GM23338 (cell line): Measurements from ENCODE around the gene MPZL1. TPM values are rescaled to one million over a fixed set of nuclear protein-coding genes. Genes with fewer than 3 reads are reported as not detected.

Experiments used
- ATAC-seq: fragments of 200-7000 bp; cut with Tn5 transposase; 3 replicates; pipeline ENCODE4 v1.9.1; 2020
- DNase-seq: peaks from one replicate; pipeline ENCODE4 v3.0.0-alpha.2; 2015; ENCODE audit warnings: low spot score
- H2AFZ ChIP-seq: fragments of 200-600 bp; sonication (generic); 2 replicates; pipeline ENCODE4 v1.8.0; 2016; ENCODE audit warnings: antibody characterized with exemption, mild to moderate bottlenecking, moderate library complexity
- H3F3A ChIP-seq: fragments of 200-600 bp; sonication (generic); replicated peaks from 2 replicates; pipeline ENCODE4 v1.8.0; 2017; ENCODE audit warnings: antibody characterized with exemption, mixed run types, low read depth
- H3K27ac ChIP-seq: fragments of 200-600 bp; sonication (generic); 2 replicates; pipeline ENCODE4 v1.6.1; 2016; ENCODE audit warnings: low read depth
- H3K27me3 ChIP-seq: fragments of 200-600 bp; sonication (generic); 2 replicates; pipeline ENCODE4 v1.8.0; 2016; ENCODE audit warnings: mild to moderate bottlenecking, mixed run types, moderate library complexity; ENCODE audit not compliant: insufficient read depth
- H3K36me3 ChIP-seq: fragments of 200-600 bp; sonication (generic); 2 replicates; pipeline ENCODE4 v1.8.0; 2016; ENCODE audit warnings: mild to moderate bottlenecking; ENCODE audit not compliant: insufficient read depth
- H3K4me1 ChIP-seq: fragments of 200-600 bp; sonication (generic); 2 replicates; pipeline ENCODE4 v1.8.0; 2016; ENCODE audit warnings: mild to moderate bottlenecking, moderate library complexity; ENCODE audit not compliant: insufficient read depth
- H3K4me2 ChIP-seq: fragments of 200-600 bp; sonication (generic); 2 replicates; pipeline ENCODE4 v1.7.1; 2017; ENCODE audit warnings: mixed run types
- H3K4me3 ChIP-seq: fragments of 200-600 bp; sonication (generic); 2 replicates; pipeline ENCODE4 v1.6.1; 2016; ENCODE audit warnings: mixed run types
- H3K79me2 ChIP-seq: fragments of 200-600 bp; sonication (generic); replicated peaks from 2 replicates; pipeline ENCODE4 v1.8.0; 2017; ENCODE audit warnings: mild to moderate bottlenecking; ENCODE audit not compliant: insufficient read depth
- H3K9me2 ChIP-seq: fragments of 200-600 bp; sonication (generic); 2 replicates; pipeline ENCODE4 v1.8.0; 2017; ENCODE audit not compliant: insufficient read depth
- H4K20me1 ChIP-seq: fragments of 200-600 bp; sonication (generic); replicated peaks from 2 replicates; pipeline ENCODE4 v1.8.0; 2017; ENCODE audit warnings: mild to moderate bottlenecking; ENCODE audit not compliant: insufficient read depth
- H3K27ac Mint-ChIP-seq: 2 replicates; pipeline ENCODE4 v1.8.0; 2020; ENCODE audit warnings: inconsistent platforms, mild to moderate bottlenecking, moderate library complexity, mixed read lengths
- H3K27me3 Mint-ChIP-seq: 3 replicates; pipeline ENCODE4 v1.8.0; 2022; ENCODE audit warnings: low read depth, mild to moderate bottlenecking, moderate library complexity, mixed read lengths, inconsistent platforms; ENCODE audit not compliant: insufficient read depth, poor library complexity
- H3K36me3 Mint-ChIP-seq: 3 replicates; pipeline ENCODE4 v1.8.0; 2021; ENCODE audit warnings: low read depth, mild to moderate bottlenecking, inconsistent platforms, moderate library complexity, mixed read lengths
- H3K4me1 Mint-ChIP-seq: 3 replicates; pipeline ENCODE4 v1.8.0; 2020; ENCODE audit warnings: mild to moderate bottlenecking, inconsistent platforms, mixed read lengths
- H3K4me3 Mint-ChIP-seq: 3 replicates; pipeline ENCODE4 v1.8.0; 2021; ENCODE audit warnings: moderate library complexity, mild to moderate bottlenecking, inconsistent platforms, mixed read lengths
- H3K9me3 Mint-ChIP-seq: 3 replicates; pipeline ENCODE4 v1.8.0; 2020; ENCODE audit warnings: moderate library complexity, mild to moderate bottlenecking, inconsistent platforms, mixed read lengths
- CREB1 ChIP-seq: fragments of 250-450 bp; sonication (Bioruptor Pico); IDR thresholded peaks from 2 replicates; pipeline ENCODE4 v1.5.0; 2020; ENCODE audit warnings: low read depth, mild to moderate bottlenecking, moderate library complexity
- CTCF ChIP-seq, 2 experiments: fragments of 200-600 bp in 1 of 2; sonication (generic) in 1 of 2; conservative IDR thresholded peaks; 2 replicates each; pipeline versions ENCODE4 v1.5.1 to v1.6.1; 2016 to 2017; ENCODE audit warnings: antibody characterized with exemption in 2 of 2, low read depth in 2 of 2, mild to moderate bottlenecking in 2 of 2, moderate library complexity in 1 of 2
- ETS1 ChIP-seq: IDR thresholded peaks from 2 replicates; pipeline ENCODE4 v1.6.1; 2016; ENCODE audit warnings: antibody characterized with exemption
- EZH2 ChIP-seq: fragments of 200-600 bp; sonication (generic); IDR thresholded peaks from one replicate; pipeline ENCODE4 v1.8.0; 2017; ENCODE audit warnings: antibody characterized with exemption, mild to moderate bottlenecking, low read depth; ENCODE audit not compliant: unreplicated experiment
- EZH2phosphoT487 ChIP-seq: fragments of 200-600 bp; sonication (generic); IDR thresholded peaks from one replicate; pipeline ENCODE4 v1.8.1; 2018; ENCODE audit warnings: antibody characterized with exemption; ENCODE audit not compliant: unreplicated experiment
- JUNB ChIP-seq: IDR thresholded peaks from one replicate; pipeline ENCODE4 v1.6.1; 2016; ENCODE audit warnings: antibody characterized with exemption; ENCODE audit not compliant: unreplicated experiment
- NANOG ChIP-seq: IDR thresholded peaks from 2 replicates; pipeline ENCODE4 v1.6.1; 2016; ENCODE audit warnings: antibody characterized with exemption, borderline replicate concordance
- POLR2AphosphoS5 ChIP-seq: IDR thresholded peaks from 2 replicates; pipeline ENCODE4 v1.6.1; 2016; ENCODE audit warnings: antibody characterized with exemption, low read depth
- STAT1 ChIP-seq: IDR thresholded peaks from one replicate; pipeline ENCODE4 v1.6.1; 2016; ENCODE audit warnings: antibody characterized with exemption; ENCODE audit not compliant: unreplicated experiment
- ZNF114 ChIP-seq: fragments of 250-450 bp; sonication (Bioruptor Pico); IDR thresholded peaks from 2 replicates; pipeline ENCODE4 v1.5.0; 2020; ENCODE audit warnings: mild to moderate bottlenecking, moderate library complexity
- ZNF331 ChIP-seq: fragments of 250-450 bp; sonication (Bioruptor Pico); IDR thresholded peaks from 2 replicates; pipeline ENCODE4 v1.5.0; 2020; ENCODE audit warnings: low read depth, mild to moderate bottlenecking, moderate library complexity
- polyA plus RNA-seq: library from polyadenylated mRNA; unstranded; fragments of >200 nt; fragmentation: Nextera tagmentation; extraction: Ambion mirVana; gene quantifications from 2 replicates; pipeline ENCODE4 v1.2.1, GENCODE V29; 2016
- total RNA-seq: library from RNA; depleted of rRNA; stranded (reverse); fragments of >200 nt; shearing (Covaris generic); gene quantifications from 2 replicates; pipeline ENCODE4 v1.2.3, GENCODE V29; 2014
- TF ChIP-seq, protein P1 (sequence below): fragments of 250-450 bp; sonication (Bioruptor Pico); IDR thresholded peaks from 2 replicates; pipeline ENCODE4 v1.5.0; 2020; ENCODE audit warnings: mild to moderate bottlenecking, moderate library complexity
- TF ChIP-seq, protein P2 (sequence below): IDR thresholded peaks from one replicate; pipeline ENCODE4 v1.6.1; 2018; ENCODE audit warnings: antibody characterized with exemption; ENCODE audit not compliant: unreplicated experiment

The MPZL1 gene
- total and polyA plus RNA-seq, 2 experiments from 2014 or later, result 35.1 to 85.1 TPM

- no peak for DNase-seq
- Histone ChIP-seq H2AFZ (no peak overlapping the region), H3F3A (no peaks in the 10 kb centered on the region), H3K4me1 (no peaks in the 10 kb centered on the region), H3K4me3 (no peak overlapping the region), H3K79me2 (no peaks in the 10 kb centered on the region; the same call in 1 of the 2 replicates), H3K9me2 (no peaks in the 10 kb centered on the region), H3K27ac (no peak overlapping the region), H4K20me1 (peaks cover 17% of the 10 kb centered on the region), H3K27me3 (no peaks in the 10 kb centered on the region), H3K36me3 (peaks cover 18% of the 10 kb centered on the region; the same call in 1 of the 2 replicates), H3K4me2 (no peak overlapping the region)
- Mint-ChIP-seq H3K4me3 (no peak overlapping the region), H3K4me1 (no peaks in the 10 kb centered on the region), H3K9me3 (no peaks in the 10 kb centered on the region), H3K27me3 (no peaks in the 10 kb centered on the region), H3K27ac (no peak overlapping the region), H3K36me3 (peaks cover 39% of the 10 kb centered on the region)
- TF ChIP-seq POLR2AphosphoS5 (no peak), JUNB (no peak), EZH2 (no peak), STAT1 (no peak), ETS1 (no peak), ZNF331 (CRISPR knock-in tag) (no peak), ZNF114 (no peak), CTCF (conservative IDR thresholded peaks at IDR 0.05; ENCODE audit: low read depth in 2 of 2) (no peak), NANOG (no peak), EZH2phosphoT487 (no peak), CREB1 (CRISPR knock-in tag) (no peak)
- TF ChIP-seq, protein P1, sequence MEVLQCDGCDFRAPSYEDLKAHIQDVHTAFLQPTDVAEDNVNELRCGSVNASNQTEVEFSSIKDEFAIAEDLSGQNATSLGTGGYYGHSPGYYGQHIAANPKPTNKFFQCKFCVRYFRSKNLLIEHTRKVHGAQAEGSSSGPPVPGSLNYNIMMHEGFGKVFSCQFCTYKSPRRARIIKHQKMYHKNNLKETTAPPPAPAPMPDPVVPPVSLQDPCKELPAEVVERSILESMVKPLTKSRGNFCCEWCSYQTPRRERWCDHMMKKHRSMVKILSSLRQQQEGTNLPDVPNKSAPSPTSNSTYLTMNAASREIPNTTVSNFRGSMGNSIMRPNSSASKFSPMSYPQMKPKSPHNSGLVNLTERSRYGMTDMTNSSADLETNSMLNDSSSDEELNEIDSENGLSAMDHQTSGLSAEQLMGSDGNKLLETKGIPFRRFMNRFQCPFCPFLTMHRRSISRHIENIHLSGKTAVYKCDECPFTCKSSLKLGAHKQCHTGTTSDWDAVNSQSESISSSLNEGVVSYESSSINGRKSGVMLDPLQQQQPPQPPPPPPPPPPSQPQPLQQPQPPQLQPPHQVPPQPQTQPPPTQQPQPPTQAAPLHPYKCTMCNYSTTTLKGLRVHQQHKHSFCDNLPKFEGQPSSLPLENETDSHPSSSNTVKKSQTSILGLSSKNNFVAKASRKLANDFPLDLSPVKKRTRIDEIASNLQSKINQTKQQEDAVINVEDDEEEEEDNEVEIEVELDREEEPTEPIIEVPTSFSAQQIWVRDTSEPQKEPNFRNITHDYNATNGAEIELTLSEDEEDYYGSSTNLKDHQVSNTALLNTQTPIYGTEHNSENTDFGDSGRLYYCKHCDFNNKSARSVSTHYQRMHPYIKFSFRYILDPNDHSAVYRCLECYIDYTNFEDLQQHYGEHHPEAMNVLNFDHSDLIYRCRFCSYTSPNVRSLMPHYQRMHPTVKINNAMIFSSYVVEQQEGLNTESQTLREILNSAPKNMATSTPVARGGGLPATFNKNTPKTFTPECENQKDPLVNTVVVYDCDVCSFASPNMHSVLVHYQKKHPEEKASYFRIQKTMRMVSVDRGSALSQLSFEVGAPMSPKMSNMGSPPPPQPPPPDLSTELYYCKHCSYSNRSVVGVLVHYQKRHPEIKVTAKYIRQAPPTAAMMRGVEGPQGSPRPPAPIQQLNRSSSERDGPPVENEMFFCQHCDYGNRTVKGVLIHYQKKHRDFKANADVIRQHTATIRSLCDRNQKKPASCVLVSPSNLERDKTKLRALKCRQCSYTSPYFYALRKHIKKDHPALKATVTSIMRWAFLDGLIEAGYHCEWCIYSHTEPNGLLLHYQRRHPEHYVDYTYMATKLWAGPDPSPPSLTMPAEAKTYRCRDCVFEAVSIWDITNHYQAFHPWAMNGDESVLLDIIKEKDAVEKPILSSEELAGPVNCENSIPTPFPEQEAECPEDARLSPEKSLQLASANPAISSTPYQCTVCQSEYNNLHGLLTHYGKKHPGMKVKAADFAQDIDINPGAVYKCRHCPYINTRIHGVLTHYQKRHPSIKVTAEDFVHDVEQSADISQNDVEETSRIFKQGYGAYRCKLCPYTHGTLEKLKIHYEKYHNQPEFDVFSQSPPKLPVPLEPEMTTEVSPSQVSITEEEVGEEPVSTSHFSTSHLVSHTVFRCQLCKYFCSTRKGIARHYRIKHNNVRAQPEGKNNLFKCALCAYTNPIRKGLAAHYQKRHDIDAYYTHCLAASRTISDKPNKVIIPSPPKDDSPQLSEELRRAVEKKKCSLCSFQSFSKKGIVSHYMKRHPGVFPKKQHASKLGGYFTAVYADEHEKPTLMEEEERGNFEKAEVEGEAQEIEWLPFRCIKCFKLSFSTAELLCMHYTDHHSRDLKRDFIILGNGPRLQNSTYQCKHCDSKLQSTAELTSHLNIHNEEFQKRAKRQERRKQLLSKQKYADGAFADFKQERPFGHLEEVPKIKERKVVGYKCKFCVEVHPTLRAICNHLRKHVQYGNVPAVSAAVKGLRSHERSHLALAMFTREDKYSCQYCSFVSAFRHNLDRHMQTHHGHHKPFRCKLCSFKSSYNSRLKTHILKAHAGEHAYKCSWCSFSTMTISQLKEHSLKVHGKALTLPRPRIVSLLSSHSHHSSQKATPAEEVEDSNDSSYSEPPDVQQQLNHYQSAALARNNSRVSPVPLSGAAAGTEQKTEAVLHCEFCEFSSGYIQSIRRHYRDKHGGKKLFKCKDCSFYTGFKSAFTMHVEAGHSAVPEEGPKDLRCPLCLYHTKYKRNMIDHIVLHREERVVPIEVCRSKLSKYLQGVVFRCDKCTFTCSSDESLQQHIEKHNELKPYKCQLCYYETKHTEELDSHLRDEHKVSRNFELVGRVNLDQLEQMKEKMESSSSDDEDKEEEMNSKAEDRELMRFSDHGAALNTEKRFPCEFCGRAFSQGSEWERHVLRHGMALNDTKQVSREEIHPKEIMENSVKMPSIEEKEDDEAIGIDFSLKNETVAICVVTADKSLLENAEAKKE (CRISPR knock-in tag), result no peak
- TF ChIP-seq, protein P2, sequence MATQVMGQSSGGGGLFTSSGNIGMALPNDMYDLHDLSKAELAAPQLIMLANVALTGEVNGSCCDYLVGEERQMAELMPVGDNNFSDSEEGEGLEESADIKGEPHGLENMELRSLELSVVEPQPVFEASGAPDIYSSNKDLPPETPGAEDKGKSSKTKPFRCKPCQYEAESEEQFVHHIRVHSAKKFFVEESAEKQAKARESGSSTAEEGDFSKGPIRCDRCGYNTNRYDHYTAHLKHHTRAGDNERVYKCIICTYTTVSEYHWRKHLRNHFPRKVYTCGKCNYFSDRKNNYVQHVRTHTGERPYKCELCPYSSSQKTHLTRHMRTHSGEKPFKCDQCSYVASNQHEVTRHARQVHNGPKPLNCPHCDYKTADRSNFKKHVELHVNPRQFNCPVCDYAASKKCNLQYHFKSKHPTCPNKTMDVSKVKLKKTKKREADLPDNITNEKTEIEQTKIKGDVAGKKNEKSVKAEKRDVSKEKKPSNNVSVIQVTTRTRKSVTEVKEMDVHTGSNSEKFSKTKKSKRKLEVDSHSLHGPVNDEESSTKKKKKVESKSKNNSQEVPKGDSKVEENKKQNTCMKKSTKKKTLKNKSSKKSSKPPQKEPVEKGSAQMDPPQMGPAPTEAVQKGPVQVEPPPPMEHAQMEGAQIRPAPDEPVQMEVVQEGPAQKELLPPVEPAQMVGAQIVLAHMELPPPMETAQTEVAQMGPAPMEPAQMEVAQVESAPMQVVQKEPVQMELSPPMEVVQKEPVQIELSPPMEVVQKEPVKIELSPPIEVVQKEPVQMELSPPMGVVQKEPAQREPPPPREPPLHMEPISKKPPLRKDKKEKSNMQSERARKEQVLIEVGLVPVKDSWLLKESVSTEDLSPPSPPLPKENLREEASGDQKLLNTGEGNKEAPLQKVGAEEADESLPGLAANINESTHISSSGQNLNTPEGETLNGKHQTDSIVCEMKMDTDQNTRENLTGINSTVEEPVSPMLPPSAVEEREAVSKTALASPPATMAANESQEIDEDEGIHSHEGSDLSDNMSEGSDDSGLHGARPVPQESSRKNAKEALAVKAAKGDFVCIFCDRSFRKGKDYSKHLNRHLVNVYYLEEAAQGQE, result no peak
- ATAC-seq, result no peak
Observed at GRCh38 chr1:167786502-167786901, 64.7 kb downstream of the MPZL1 start.
